Measurements from ENCODE around the gene PLCG1.

Gene PLCG1

DNA sequence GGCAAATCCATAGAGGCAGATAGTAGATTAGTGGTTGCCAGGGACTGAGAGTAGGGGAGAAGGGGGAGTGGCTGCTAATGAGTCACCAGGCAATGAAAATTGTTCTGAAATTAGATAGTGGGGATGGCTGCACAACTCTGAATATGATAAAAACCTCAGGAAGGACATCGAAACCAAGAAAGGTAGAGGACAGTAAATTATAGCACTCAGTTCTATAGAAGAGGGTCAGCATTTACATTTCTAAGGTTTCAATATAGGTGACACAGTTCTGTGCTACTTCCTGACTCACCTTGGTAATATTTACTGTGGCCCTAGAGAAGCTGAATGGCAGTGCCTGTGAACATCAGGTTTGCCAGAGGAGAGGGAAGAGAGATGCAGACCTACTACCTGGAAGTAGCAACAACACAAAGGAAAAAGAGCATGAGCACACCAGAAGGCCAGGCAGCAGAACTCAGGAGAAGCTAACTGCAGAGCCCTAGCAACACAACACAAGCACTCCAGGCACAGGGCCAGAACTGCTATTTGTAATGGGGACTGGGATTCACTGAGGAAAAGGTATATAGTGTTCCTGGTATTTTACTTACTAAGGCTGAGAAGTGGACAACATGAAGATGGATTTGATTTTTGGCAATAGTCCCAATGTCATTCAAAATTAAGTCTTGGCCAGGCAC, 75.9 kb downstream of the PLCG1 start:
- no peak overlapping the region for H3K4me3 ChIP-seq (replicated peaks in 1 of 2; ENCODE audit: low read depth in 2 of 2, low read length in 2 of 2)
- TF ChIP-seq, protein P1, sequence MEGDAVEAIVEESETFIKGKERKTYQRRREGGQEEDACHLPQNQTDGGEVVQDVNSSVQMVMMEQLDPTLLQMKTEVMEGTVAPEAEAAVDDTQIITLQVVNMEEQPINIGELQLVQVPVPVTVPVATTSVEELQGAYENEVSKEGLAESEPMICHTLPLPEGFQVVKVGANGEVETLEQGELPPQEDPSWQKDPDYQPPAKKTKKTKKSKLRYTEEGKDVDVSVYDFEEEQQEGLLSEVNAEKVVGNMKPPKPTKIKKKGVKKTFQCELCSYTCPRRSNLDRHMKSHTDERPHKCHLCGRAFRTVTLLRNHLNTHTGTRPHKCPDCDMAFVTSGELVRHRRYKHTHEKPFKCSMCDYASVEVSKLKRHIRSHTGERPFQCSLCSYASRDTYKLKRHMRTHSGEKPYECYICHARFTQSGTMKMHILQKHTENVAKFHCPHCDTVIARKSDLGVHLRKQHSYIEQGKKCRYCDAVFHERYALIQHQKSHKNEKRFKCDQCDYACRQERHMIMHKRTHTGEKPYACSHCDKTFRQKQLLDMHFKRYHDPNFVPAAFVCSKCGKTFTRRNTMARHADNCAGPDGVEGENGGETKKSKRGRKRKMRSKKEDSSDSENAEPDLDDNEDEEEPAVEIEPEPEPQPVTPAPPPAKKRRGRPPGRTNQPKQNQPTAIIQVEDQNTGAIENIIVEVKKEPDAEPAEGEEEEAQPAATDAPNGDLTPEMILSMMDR (IDR thresholded peaks at IDR 0.05; ENCODE audit: low read depth, low read length) = no peak
- peak in 1 of 2 donors; percentile 50 for DNase-seq (ENCODE audit: low read depth in 2 of 2)

DNA sequence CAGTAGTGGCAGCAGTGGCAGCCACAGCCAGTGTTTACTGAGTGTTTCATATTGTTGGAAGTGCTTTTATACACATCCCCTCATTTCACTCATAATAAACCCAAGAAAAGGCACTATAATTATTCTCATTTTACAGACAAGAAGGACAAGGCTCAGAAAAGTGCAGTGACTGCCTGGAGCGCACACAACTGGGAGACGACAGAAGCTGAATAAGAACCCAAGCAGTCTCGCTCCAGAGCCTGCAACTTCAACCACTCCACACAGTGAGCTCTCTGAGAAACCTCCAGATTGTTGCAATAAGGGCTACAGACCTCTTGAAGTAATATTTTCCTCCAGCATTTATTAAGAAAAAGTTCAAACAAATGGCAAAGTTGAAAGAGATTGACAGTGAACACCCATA, 76.9 kb downstream of the PLCG1 start:
- TF ChIP-seq, protein P1 (IDR thresholded peaks at IDR 0.05; ENCODE audit: low read depth, low read length) = no peak
- DNase-seq (ENCODE audit: low read depth in 2 of 2) = no peak

DNA sequence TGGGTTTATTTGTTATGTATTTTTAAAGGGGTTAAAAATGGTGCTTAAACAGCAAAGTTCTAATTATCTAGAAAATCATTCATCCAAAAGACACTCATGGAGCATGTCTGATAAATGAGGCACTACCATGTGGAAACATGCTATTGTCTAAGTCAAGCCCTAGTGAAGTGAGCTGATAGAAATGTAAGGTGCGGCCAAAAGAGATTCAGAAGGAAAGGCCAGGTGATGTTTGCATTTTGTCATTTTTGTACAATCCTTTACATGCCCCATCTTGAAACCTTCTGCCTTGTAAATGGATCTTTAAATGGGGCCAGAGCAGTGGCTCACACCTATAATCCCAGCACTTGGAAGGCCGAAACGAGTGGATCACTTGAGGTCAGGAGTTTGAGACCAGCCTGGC, 77.3 kb downstream of the PLCG1 start:
- TF ChIP-seq, protein P1 (IDR thresholded peaks at IDR 0.05; ENCODE audit: low read depth, low read length) = no peak
- no peak overlapping the region for H3K4me3 ChIP-seq (replicated peaks in 1 of 2; ENCODE audit: low read depth in 2 of 2, low read length in 2 of 2)
- no peak for DNase-seq (ENCODE audit: low read depth in 2 of 2)

More for the DNA sequence above, 76.9 kb downstream of the PLCG1 start:
- H3K4me3 ChIP-seq (replicated peaks in 1 of 2; ENCODE audit: low read depth in 2 of 2, low read length in 2 of 2) = no peak overlapping the region

DNA sequence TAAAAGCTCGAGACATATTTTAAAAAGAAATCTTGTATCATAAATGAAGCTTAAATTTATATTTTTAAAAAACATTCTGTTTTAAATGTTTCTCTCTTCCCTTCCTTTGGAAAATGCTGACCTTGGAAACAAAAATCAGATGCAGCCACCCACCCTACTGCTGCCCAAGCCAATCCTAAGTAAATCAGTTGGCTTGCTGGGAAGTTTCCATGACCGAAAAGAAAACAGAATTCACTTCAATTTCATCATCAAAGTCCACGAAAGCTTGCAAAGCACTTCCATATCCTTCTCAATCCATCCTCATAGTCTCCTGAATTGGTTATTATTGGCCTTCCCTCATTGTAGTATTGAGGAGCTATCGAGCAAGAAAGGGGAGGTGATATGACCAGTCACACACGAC, 80.1 kb downstream of the PLCG1 start:
- TF ChIP-seq, protein P1 (IDR thresholded peaks at IDR 0.05; ENCODE audit: low read depth, low read length) = no peak
- H3K4me3 ChIP-seq (replicated peaks in 1 of 2; ENCODE audit: low read depth in 2 of 2, low read length in 2 of 2) = no peak overlapping the region
- no peak for DNase-seq (ENCODE audit: low read depth in 2 of 2)

DNA sequence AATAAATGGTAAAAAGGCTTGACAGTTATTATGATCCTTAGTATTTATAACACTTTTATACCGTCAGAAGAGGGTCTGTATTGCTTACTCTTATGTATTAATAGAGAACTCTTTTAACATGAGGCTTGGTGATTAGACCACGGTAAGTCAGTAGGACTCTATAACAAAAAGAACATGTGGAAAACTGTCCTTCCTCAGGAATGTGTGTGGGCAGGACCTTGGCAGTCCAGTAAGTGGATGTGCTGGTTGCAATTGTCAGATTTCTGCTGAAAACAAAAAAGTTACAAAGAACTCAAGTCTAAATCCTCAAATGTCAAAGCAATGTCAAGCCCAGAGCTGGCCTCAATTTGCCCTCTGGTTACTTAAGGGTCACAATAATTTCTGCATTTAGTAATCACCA, 81.1 kb downstream of the PLCG1 start:
- no peak overlapping the region for H3K4me3 ChIP-seq (replicated peaks in 1 of 2; ENCODE audit: low read depth in 2 of 2, low read length in 2 of 2)
- TF ChIP-seq, protein P1 (IDR thresholded peaks at IDR 0.05; ENCODE audit: low read depth, low read length) = no peak
- DNase-seq (ENCODE audit: low read depth in 2 of 2) = peak; percentile 56 to 80

DNA sequence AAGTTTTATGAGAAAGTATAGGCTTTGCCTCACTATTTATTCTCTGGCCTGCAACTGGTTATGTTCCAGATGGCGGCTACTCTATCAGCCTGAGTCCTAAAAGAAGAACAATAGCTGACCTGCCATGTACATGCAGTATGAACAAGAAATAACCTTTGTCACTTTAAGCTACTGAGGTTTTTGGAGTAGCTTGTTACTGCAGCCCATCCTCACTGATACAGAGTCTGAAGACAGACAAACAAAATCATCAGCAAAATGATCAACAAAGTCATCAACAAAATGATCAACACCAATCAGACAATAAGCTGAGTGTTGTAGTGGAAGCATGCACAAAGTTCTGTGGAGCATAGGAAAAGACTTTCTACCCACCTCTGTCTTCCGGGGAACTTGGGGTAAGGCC, 82.5 kb downstream of the PLCG1 start:
- DNase-seq (ENCODE audit: low read depth in 2 of 2) = no peak
- H3K4me3 ChIP-seq (replicated peaks in 1 of 2; ENCODE audit: low read depth in 2 of 2, low read length in 2 of 2) = no peak overlapping the region

More for the DNA sequence above, 82.5 kb downstream of the PLCG1 start:
- TF ChIP-seq, protein P1 (IDR thresholded peaks at IDR 0.05; ENCODE audit: low read depth, low read length) = no peak

Measured in cardiac fibroblast (primary cell).